D721Med (cell line): ENCODE results near the gene LRP1B.

ENCODE experiments used
- DNase-seq: peaks from one replicate; pipeline ENCODE4 v3.0.0; 2011; ENCODE audit warnings: low spot score; ENCODE audit not compliant: insufficient read length
- FAIRE-seq: peaks from 2 replicates; lab custom pipeline; 2011; peaks lifted over from hg19 to GRCh38; lab: Jason Lieb, UNC
- TF ChIP-seq, protein P1 (sequence below): IDR thresholded peaks from 2 replicates; pipeline ENCODE4 v1.5.1; 2012; ENCODE audit warnings: mild to moderate bottlenecking, control low read depth; ENCODE audit not compliant: insufficient read depth; ENCODE audit errors: missing control alignments

Gene LRP1B

DNA sequence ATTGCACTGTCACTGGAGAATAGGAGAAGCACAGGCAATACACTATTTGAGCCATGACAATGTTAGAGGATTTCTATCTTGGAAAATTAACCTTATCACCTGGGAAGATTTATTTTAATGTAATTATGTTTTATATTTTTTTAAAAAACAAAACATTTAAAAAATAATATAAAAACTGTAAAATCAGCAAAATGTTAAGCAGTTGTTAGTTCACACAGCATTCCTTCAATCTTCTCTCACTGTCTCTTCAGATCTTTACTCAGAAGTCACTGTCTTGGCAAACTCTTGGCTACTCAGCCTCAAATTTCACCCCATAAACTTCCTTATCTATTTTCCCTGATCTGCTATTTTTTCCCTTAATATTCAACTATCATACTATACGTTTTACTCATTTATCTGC lies 1322.6 kb downstream of the LRP1B start:
- no peak for DNase-seq
- FAIRE-seq = no peak
- TF ChIP-seq, protein P1, sequence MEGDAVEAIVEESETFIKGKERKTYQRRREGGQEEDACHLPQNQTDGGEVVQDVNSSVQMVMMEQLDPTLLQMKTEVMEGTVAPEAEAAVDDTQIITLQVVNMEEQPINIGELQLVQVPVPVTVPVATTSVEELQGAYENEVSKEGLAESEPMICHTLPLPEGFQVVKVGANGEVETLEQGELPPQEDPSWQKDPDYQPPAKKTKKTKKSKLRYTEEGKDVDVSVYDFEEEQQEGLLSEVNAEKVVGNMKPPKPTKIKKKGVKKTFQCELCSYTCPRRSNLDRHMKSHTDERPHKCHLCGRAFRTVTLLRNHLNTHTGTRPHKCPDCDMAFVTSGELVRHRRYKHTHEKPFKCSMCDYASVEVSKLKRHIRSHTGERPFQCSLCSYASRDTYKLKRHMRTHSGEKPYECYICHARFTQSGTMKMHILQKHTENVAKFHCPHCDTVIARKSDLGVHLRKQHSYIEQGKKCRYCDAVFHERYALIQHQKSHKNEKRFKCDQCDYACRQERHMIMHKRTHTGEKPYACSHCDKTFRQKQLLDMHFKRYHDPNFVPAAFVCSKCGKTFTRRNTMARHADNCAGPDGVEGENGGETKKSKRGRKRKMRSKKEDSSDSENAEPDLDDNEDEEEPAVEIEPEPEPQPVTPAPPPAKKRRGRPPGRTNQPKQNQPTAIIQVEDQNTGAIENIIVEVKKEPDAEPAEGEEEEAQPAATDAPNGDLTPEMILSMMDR = no peak

DNA sequence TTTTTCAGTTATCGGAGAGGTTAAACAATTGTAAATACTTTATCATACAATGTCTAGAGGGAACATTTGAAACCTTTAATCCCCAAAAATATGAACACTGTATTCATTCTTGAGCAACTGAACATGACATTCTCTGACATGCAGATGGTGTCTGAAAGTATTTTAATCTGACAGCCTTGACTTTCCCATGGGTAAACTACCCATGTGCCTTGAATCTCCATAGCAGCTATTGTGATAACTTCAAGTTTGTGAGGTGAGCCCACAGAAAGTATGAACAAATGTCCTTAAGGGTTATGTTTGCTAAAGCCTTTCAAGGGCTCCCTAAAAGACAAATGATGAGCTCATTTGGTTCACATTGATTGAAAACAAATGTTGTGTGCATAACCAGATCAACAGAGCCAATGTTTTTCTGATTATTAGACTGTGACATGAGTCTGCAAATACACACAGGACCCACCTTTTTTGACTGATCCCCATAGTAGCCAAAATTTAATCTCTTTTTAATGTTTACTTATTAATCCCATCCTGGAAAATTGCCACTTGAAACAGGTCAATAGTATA lies 1326.0 kb downstream of the LRP1B start:
- DNase-seq (no peak), FAIRE-seq (no peak)
- TF ChIP-seq, protein P1 = no peak

DNA sequence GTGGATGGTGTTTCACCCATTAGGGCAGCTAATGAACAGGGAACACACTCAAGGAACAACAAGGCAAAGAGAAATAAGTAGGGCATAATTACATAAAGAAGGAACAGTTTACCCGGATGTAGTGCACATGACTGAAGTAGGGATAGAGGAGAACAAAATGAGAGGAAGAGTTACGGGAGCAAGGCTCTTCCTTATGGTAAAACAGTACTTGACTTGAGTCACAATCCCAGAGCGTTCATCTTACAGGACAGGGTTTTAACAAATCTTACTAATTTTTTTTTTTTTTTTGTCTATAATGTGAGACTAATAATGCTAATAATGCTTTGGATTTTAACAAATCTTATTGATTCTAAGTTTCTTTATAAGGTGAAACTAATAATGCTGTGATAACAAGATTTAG lies 1329.5 kb downstream of the LRP1B start:
- DNase-seq (no peak), FAIRE-seq (no peak)
- TF ChIP-seq, protein P1 = no peak

DNA sequence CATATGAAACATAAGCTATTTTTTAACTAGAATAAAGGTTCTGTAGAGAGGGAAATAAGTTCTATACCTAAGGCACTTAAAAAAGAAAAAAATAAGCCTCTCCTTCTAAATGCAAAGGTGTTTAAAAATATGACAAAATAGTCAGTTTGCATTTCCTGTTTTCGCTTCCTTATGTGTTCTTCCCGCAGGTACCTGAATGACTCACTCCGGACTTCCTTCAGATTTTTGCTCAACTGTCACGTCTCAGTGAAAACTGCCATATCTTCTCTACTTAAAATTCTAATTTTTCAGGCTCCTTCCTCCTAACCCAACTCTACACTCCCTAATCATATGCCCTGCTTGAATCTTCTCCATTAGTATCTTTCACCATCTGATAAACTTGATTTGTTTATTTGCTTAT lies 1333.1 kb downstream of the LRP1B start:
- DNase-seq (no peak), FAIRE-seq (no peak)
- TF ChIP-seq, protein P1 = no peak

DNA sequence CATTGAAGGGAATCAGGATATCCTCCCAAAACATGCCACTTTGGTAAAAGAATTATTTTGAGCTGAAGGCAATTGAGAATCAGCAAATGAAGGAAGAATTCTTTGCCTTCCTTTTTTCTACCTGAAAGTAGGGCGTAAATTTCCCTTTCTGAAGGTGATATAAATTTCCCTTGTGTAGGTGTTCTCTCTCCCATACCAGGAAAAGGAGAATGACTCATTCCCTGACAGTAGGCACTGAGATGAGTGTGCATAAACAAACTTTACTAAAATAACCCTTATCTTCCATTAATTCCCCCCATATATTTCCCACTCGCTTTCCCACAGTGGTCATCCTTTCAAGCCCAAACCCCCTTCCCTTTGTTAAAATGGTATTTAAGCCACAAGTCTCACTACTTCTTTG lies 1339.0 kb downstream of the LRP1B start:
- FAIRE-seq (no peak), DNase-seq (no peak)
- TF ChIP-seq, protein P1 = no peak

DNA sequence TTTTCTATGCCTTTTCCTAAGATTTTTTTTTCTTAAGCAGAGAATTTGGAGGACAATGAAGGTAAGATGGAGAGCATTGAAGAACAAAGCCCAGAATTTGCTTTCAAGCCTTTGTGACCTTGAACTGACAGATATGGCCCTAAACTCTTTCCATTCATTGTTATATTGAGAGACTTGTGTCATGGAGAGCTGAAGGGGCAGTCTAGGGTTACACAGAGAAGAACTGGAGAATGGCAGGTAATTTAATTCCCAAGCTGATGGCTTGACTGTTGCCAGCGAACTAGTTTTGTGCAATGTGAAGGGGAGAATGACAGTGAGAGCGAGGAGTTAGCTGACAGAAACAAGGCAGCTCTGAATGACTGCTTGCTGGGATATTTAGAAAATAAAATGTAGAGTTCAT lies 1344.2 kb downstream of the LRP1B start:
- FAIRE-seq (no peak), DNase-seq (no peak)
- TF ChIP-seq, protein P1 = no peak

DNA sequence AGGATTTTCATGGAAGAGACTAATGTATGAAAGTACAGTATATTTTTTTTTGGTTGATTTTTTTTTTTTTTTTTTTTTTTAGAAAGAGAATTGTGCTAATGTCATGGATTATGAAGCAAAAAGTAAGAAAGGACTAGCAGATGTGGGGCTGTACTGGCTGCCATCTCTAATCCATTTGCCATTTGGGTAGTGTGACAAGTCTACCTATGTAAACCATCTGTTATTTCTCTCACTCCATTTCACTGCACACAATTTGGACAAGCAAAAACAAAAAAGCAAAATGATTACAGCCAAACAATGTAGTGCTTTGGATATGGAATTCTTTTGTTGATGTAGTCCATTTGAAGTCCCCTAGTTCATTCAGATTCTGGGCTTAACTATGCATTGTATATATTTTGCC lies 1355.4 kb downstream of the LRP1B start:
- no peak for DNase-seq
- TF ChIP-seq, protein P1 = no peak
- FAIRE-seq = no peak
